ENCODE data around the gene TMEM117.

The TMEM117 gene

DNA sequence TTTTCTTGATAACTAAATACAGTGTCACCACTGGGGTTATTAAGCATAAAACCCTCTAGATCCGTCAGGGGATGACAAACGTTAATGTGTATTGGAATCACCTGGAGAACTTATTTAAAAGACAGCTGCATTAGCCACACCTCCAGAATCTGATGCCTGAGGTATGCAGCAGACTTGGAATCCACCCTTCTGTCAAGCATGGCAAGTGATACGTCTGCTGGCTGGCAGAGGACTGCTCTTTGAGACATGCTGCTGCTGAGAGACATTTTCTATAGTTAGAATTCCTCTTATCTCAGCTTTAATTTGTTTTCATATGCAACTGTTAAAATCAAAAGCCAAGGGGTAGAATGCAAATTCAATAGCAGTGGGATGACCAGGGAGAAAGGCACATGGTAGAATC is 544.0 kb downstream of the TMEM117 start:
- DNase-seq (ENCODE audit: low read depth in 2 of 2), result no peak

- DNase-seq (ENCODE audit: low read depth in 2 of 2), result no peak
Observed at GRCh38 chr12:44380861-44381260, 545.0 kb downstream of the TMEM117 start.

GRCh38 chr12:44381341-44381740 is 545.5 kb downstream of the TMEM117 start:
- DNase-seq (ENCODE audit: low read depth in 2 of 2), result no peak

DNA sequence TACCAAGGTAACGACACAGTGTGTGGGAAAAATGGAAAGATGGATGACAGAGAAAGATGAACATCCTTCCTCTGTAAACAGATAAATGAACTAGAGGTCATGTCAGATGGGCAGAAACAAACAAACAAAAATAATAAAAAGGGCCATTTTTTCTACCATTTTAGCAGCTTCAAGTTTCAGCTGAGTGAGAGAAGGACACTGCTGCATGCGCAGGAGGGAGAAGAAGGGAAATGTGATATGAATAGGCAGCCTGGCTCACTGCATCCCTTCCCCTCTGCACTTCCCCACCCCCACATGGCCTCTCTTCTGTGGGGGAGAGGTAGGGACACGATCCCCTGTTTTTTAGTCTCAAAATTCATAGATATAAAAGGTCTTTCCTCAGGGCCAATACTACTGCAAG is 548.3 kb downstream of the TMEM117 start:
- DNase-seq (ENCODE audit: low read depth in 2 of 2), result no peak

GRCh38 chr12:44385964-44386363 is 550.1 kb downstream of the TMEM117 start:
- no peak for DNase-seq (ENCODE audit: low read depth in 2 of 2)

DNA sequence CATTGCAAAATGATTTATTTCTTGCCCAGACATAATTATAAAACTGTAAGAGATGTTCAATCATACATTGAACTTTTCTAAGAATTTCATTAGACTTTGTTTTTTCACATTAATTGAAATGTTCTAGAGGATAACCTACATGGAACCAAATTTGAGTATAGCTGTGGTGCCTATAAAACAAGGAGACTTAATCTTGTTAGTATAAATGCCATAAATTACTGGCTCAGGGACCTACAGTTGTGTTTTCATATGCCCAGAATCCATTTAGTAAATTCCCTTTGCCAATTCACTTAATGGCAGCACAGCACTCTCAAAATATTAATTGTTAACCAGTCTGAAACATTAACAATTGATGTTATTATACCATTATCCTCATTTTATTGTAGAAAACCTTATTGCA is 551.7 kb downstream of the TMEM117 start:
- DNase-seq (ENCODE audit: low read depth in 2 of 2), result no peak

DNA sequence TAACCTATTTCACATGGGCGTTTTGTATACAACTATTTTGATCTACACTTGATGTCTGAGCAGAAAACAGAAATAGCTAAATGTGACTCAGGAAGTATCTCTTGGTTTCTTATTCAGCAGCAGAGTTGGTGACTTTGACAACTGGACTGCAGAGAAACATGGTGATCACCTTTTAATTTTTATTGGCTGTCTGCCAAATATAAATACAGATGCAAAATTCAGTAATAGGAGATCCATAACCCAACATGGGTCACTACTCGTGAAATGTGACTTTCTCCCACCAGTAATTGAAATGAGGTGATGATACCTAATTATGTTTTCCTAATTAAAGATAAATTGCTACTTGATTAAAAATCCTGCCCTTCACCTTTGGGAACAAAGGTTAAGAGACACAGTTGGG is 553.2 kb downstream of the TMEM117 start:
- no peak for DNase-seq (ENCODE audit: low read depth in 2 of 2)

DNA sequence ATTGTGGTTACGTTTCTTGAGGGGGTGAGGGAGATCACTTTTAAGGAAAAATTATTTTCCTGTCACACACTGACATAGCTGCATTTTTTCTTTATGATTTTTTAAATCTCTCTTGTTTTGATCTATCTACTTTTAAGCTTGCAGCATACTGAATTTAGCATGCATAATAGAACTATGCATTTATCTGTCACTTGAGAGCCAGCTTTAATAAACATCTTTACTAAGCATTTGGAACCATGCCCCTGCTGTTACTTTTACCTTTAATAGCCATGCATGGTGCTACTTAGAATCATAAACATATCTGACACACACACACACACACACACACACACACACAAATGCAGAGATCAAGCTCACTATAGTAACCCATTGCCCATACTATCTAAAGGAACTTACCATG is 554.0 kb downstream of the TMEM117 start:
- DNase-seq (ENCODE audit: low read depth in 2 of 2), result no peak

DNA sequence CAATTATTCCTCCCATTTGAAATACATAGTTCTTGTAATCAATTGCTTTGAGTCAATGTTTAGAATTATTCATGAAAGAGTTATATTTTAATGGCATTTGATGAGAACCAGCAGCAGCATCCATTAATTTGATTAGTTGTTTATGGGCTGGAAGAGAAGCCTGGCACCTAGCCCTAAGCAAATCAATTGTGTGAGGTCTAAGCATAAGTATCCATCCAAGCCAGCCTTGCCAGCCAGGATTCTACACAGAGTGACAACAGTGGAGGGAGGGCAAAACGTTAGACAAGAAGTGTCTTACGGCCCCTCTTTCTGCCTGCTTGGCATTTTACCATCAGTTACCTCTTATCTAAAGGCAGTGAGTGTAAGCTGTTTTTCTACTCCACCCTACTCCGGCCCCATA is 561.8 kb downstream of the TMEM117 start:
- DNase-seq (ENCODE audit: low read depth in 2 of 2), result no peak

GRCh38 chr12:44403185-44403584 is 567.3 kb downstream of the TMEM117 start:
- no peak for DNase-seq (ENCODE audit: low read depth in 2 of 2)

GRCh38 chr12:44405297-44405696 is 569.4 kb downstream of the TMEM117 start:
- no peak for DNase-seq (ENCODE audit: low read depth in 2 of 2)

GRCh38 chr12:44422559-44422958 is 586.7 kb downstream of the TMEM117 start:
- no peak for DNase-seq (ENCODE audit: low read depth in 2 of 2)

- DNase-seq (ENCODE audit: low read depth in 2 of 2), result no peak
Observed at GRCh38 chr12:44428825-44429224, 592.9 kb downstream of the TMEM117 start.

DNA sequence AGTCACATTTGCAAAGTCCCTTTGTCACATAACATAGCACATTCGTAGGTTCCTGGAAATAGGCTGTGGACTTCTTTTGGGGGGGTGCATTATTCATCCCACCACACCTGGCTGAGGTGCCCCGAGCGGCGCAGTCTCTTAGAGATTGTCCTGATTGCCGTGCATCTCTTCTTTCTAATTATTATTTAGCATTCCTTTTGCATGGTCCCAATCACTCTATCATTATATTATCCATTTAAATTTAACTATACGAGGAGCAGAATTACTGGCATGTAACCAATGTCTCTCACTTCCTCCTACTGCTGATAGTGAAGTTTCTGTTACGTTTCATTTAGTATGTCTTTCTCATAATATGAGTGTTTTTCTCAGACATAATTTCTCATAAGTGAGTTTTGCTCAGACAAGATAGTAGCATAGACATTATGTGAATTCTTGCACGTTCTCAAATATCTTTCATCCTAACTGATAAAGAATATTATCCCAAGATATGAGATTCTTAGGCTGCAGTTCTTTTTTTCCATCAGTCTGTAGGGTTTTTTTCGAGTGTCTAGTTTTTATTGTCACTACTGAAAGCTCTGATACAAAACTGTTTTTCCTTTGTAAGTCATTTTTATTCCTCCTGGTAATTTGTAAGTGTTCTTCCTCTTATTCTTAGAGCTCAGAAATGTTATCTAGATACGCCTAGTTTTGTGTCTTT is 595.9 kb downstream of the TMEM117 start:
- DNase-seq (ENCODE audit: low read depth in 2 of 2), result no peak

DNA sequence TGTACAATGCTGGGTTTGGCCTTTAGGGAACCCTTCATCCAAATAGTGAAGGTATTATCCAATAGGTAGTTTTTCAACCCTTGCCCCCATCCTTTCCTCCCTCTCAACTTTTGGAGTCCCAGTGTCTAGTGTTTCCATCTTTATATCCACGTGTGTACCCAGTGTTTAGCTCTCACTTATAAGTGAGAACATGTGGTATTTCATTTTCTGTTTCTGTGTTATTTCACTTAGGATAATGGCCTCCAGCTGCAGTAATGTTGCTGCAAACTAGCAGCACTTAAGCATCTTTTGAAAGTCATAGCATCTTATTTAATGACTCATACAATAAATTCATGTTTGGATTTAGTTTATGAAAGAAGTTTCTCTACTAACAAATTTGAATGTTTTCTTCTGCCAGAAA is 597.8 kb downstream of the TMEM117 start:
- DNase-seq (ENCODE audit: low read depth in 2 of 2), result no peak

GRCh38 chr12:44436756-44437155 is 600.9 kb downstream of the TMEM117 start:
- no peak for DNase-seq (ENCODE audit: low read depth in 2 of 2)

Data from stimulated activated CD4-positive, alpha-beta T cell treated with anti-CD3 and anti-CD28 coated beads, Interleukin-1b, Interleukin-23, amount 100 ng/mL, for 1 hour (primary cell).